Esophagus squamous epithelium (tissue), 5 donors: Measurements from ENCODE around the gene ANOS1. TPM values are rescaled to one million over a fixed set of nuclear protein-coding genes. Genes with fewer than 3 reads are reported as not detected.

ENCODE experiments used
- DNase-seq: peaks from one replicate; lab custom pipeline; 2025; lab: John Stamatoyannopoulos, UW
- H3K27ac ChIP-seq, 4 donors: fragments of 200-600 bp; sonication (generic); one replicate each; pipeline ENCODE4 v1.5.1; 2016 to 2019; ENCODE audit warnings: mild to moderate bottlenecking in 1 of 4
- H3K27me3 ChIP-seq, 4 donors: fragments of 200-600 bp; sonication (generic); 1 replicate in 3 of 4; 2 replicates in 1 of 4; pipeline versions ENCODE4 v1.5.1 to v1.6.0; 2017 to 2021; ENCODE audit warnings: antibody characterized with exemption in 1 of 4
- H3K36me3 ChIP-seq, 3 donors: fragments of 200-600 bp; sonication (generic); one replicate each; pipeline ENCODE4 v1.5.1; 2016 to 2019
- H3K4me1 ChIP-seq, 3 donors: fragments of 200-600 bp; sonication (generic); one replicate each; pipeline ENCODE4 v1.5.1; 2017 to 2019
- H3K4me3 ChIP-seq, 4 donors: fragments of 200-600 bp; sonication (generic); 1 replicate in 3 of 4; 2 replicates in 1 of 4; pipeline ENCODE4 v1.5.1; 2016 to 2019; ENCODE audit warnings: mild to moderate bottlenecking in 2 of 4, moderate library complexity in 1 of 4
- H3K9me3 ChIP-seq, 3 donors: fragments of 200-600 bp; sonication (generic); one replicate each; pipeline ENCODE4 v1.5.1; 2016 to 2019
- CTCF ChIP-seq, 6 experiments: fragments of 450-650 bp in 4 of 6; fragments of 200-600 bp in 2 of 6; sonication (generic) in 2 of 6; IDR thresholded peaks; one replicate each; pipeline ENCODE4 v1.5.1; 2016 to 2019; ENCODE audit warnings: antibody characterized with exemption in 6 of 6, mild to moderate bottlenecking in 4 of 6, moderate library complexity in 4 of 6
- POLR2A ChIP-seq, 4 donors: fragments of 450-650 bp; IDR thresholded peaks; one replicate each; pipeline ENCODE4 v1.6.1; 2017; ENCODE audit warnings: antibody characterized with exemption in 4 of 4, mild to moderate bottlenecking in 4 of 4, moderate library complexity in 3 of 4
- WGBS, 2 donors: methylation state at CpG; one replicate each; pipeline ENCODE4 v1.1.5; 2018; 5-methylcytosine and 5-hydroxymethylcytosine counted together
- intact Hi-C: fragments of 100-400 bp; cut with DNase I; formaldehyde crosslinking; loops from one replicate; pipeline ENCODE4 v1.15.0; 2022
- total RNA-seq, 4 donors: library from RNA; depleted of rRNA; stranded (reverse); fragments of >200 nt; gene quantifications; one replicate each; pipeline ENCODE4 v1.1.0, GENCODE V29; 2016
- donor health status: DM: yes; HTN: yes; CAD: no.

ANOS1 gene
- total RNA-seq, 4 donors from 2014 or later: 1.3 to 3.8 (median 2.1) TPM

DNA sequence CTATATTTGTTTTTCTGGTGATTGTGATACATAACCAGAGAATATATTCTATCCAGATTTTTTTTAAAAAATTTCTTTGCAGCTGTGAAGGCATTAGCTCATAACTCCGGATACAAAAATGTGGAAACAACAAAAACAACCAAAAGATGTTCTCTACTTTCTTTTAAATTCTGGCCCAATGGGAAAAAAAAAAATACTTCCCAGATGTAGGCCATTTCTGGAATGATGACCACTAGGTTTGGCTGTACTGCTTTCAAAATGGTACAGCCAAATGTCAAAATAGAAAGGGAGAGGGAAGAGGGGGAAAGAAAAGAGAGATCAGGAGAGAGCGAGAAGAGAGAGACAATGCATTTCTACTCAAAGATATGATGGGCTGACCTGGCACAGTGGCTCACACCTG is 14.6 kb downstream of the ANOS1 start:
- H3K4me3 ChIP-seq: no peak overlapping the region
- H3K9me3 ChIP-seq: no peaks in the 10 kb centered on the region
- intact Hi-C loops: no loop called here
- WGBS, 2 donors: 88 to 90% methylated on average over 2 of the region's 2 CpGs
- DNase-seq: no peak
- TF ChIP-seq POLR2A (IDR thresholded peaks at IDR 0.05) (no peak), CTCF (IDR thresholded peaks at IDR 0.05) (no peak)
- H3K36me3 ChIP-seq: no peaks in the 10 kb centered on the region
- no peaks in the 10 kb centered on the region for H3K4me1 ChIP-seq
- H3K27me3 ChIP-seq: no peaks in the 10 kb centered on the region
- no peak overlapping the region for H3K27ac ChIP-seq

DNA sequence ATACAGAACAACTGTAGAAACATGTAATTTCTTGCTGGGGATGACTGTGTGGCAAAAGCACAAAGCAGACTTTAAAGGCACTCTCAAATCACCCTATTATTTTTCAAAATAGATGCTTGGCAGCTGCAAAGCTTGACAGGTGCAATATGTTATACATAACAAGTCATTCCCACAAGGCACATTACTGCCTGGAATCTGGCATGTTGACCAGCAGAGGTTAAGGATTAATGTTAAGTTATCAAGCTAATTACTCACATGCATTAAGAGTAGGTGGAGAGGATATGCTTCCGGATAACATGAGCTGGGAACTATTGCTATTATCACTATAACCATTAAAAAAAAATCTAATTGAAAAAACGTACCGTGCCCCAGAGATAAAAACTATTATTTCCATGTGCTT is 17.8 kb downstream of the ANOS1 start:
- Histone ChIP-seq H3K4me3 (no peak overlapping the region), H3K27ac (no peak overlapping the region), H3K9me3 (no peaks in the 10 kb centered on the region), H3K4me1 (no peaks in the 10 kb centered on the region), H3K36me3 (no peaks in the 10 kb centered on the region), H3K27me3 (no peaks in the 10 kb centered on the region)
- 44 to 46% methylated on average over 3 of the region's 3 CpGs for WGBS, 2 donors
- no peak for DNase-seq
- intact Hi-C loops: no loop called here
- TF ChIP-seq POLR2A (IDR thresholded peaks at IDR 0.05) (no peak), CTCF (IDR thresholded peaks at IDR 0.05) (no peak)

GRCh38 chrX:8711401-8711800 is 20.5 kb downstream of the ANOS1 start:
- WGBS, 2 donors: 64 to 72% methylated on average over 2 of the region's 2 CpGs
- no peak for DNase-seq
- no peak overlapping the region for H3K27ac ChIP-seq
- TF ChIP-seq CTCF (IDR thresholded peaks at IDR 0.05): no peak
- TF ChIP-seq POLR2A (IDR thresholded peaks at IDR 0.05): no peak
- no peaks in the 10 kb centered on the region for H3K36me3 ChIP-seq
- intact Hi-C loops: no loop called here
- H3K4me3 ChIP-seq: no peak overlapping the region
- no peaks in the 10 kb centered on the region for H3K27me3 ChIP-seq
- H3K9me3 ChIP-seq: no peaks in the 10 kb centered on the region
- no peaks in the 10 kb centered on the region for H3K4me1 ChIP-seq

- intact Hi-C loops: no loop called here
- no peaks in the 10 kb centered on the region for H3K27me3 ChIP-seq
- H3K9me3 ChIP-seq: no peaks in the 10 kb centered on the region
- no peak overlapping the region for H3K4me3 ChIP-seq
- H3K36me3 ChIP-seq: no peaks in the 10 kb centered on the region
- WGBS, 2 donors: 74 to 89% methylated on average over 2 of the region's 2 CpGs
- H3K27ac ChIP-seq: no peak overlapping the region
- H3K4me1 ChIP-seq: no peaks in the 10 kb centered on the region
- TF ChIP-seq CTCF (IDR thresholded peaks at IDR 0.05) (no peak), POLR2A (IDR thresholded peaks at IDR 0.05) (no peak)
- no peak for DNase-seq
Observed at GRCh38 chrX:8704184-8704583, 27.8 kb downstream of the ANOS1 start.

- no peak for DNase-seq
- Histone ChIP-seq H3K9me3 (no peaks in the 10 kb centered on the region), H3K4me3 (no peak overlapping the region), H3K27me3 (no peaks in the 10 kb centered on the region), H3K36me3 (no peaks in the 10 kb centered on the region), H3K4me1 (no peaks in the 10 kb centered on the region), H3K27ac (no peak overlapping the region)
- WGBS, 2 donors: 73 to 91% methylated on average over 1 of the region's 1 CpG
- intact Hi-C loops: no loop called here
- no peak for TF ChIP-seq POLR2A (IDR thresholded peaks at IDR 0.05)
- no peak for TF ChIP-seq CTCF (IDR thresholded peaks at IDR 0.05)
Observed at GRCh38 chrX:8692871-8693270, 39.1 kb downstream of the ANOS1 start.
